ENCODE measurements around the gene LRRC58.
"Not testable (repeated sequence)": the region's sequence is repeated elsewhere in the genome, so short reads cannot be mapped to it uniquely, and the experiment has no call there.

Gene LRRC58

GRCh38 chr3:120348991-120349854, at the start of gene LRRC58:
TSS of gene LRRC58 (minus strand) at chr3:120349354. CDS start at chr3:120349243, 111 bp downstream.
- H3K4me3 ChIP-seq (ENCODE audit: low read length): peak within 1 kb of the TSS; percentile 84
- no peak; the same call in 1 of the 2 replicates for TF ChIP-seq CTCF (conservative IDR thresholded peaks at IDR 0.05; ENCODE audit: low read length)

GRCh38 chr3:120396469-120396868, 47.3 kb upstream of the LRRC58 start:
- no peak for TF ChIP-seq CTCF (conservative IDR thresholded peaks at IDR 0.05; ENCODE audit: low read length)
- H3K4me3 ChIP-seq (ENCODE audit: low read length): no peak overlapping the region
- no peak for DNase-seq (ENCODE audit: low read depth)

More at GRCh38 chr3:120348991-120349854, at the start of gene LRRC58:
- DNase-seq (ENCODE audit: low read depth): peak; percentile 92

- no peak overlapping the region for H3K4me3 ChIP-seq (ENCODE audit: low read length)
- DNase-seq (ENCODE audit: low read depth): no peak
- no peak for TF ChIP-seq CTCF (conservative IDR thresholded peaks at IDR 0.05; ENCODE audit: low read length)
Observed at GRCh38 chr3:120394347-120394746, 45.2 kb upstream of the LRRC58 start.

- no peak overlapping the region for H3K4me3 ChIP-seq (ENCODE audit: low read length)
- TF ChIP-seq CTCF (conservative IDR thresholded peaks at IDR 0.05; ENCODE audit: low read length): no peak
- no peak for DNase-seq (ENCODE audit: low read depth)
Observed at GRCh38 chr3:120393761-120394160, 44.6 kb upstream of the LRRC58 start.

- H3K4me3 ChIP-seq (ENCODE audit: low read length): no peak overlapping the region
- DNase-seq (ENCODE audit: low read depth): peak; percentile 35
- no peak for TF ChIP-seq CTCF (conservative IDR thresholded peaks at IDR 0.05; ENCODE audit: low read length)
Observed at GRCh38 chr3:120393243-120393642, 44.1 kb upstream of the LRRC58 start.

- no peak for DNase-seq (ENCODE audit: low read depth)
- no peak overlapping the region for H3K4me3 ChIP-seq (ENCODE audit: low read length)
- no peak for TF ChIP-seq CTCF (conservative IDR thresholded peaks at IDR 0.05; ENCODE audit: low read length)
Observed at GRCh38 chr3:120382941-120383447, 33.8 kb upstream of the LRRC58 start.

GRCh38 chr3:120381503-120381902, 32.3 kb upstream of the LRRC58 start:
- TF ChIP-seq CTCF (conservative IDR thresholded peaks at IDR 0.05; ENCODE audit: low read length): no peak
- H3K4me3 ChIP-seq (ENCODE audit: low read length): no peak overlapping the region
- no peak for DNase-seq (ENCODE audit: low read depth)

GRCh38 chr3:120377948-120378347, 28.8 kb upstream of the LRRC58 start:
- not testable (repeated sequence) for DNase-seq (ENCODE audit: low read depth); H3K4me3 ChIP-seq (ENCODE audit: low read length)
